A549 (cell line): ENCODE measurements around the gene SOD3. TPM values are rescaled to one million over a fixed set of nuclear protein-coding genes. Genes with fewer than 3 reads are reported as not detected.

Source experiments
- ATAC-seq, 2 experiments: fragments of 200-7000 bp in 1 of 2; fragments of >200 bp in 1 of 2; cut with Nextera tagmentation in 1 of 2; cut with Tn5 transposase in 1 of 2; 3 replicates each; pipeline versions ENCODE4 v1.8.0 to v1.9.1; 2018 to 2020; ENCODE audit warnings: mild to moderate bottlenecking in 1 of 2, moderate library complexity in 1 of 2
- CTCF ChIA-PET: fragments of 300-600 bp; sonication (Branson Sonifier 250); formaldehyde crosslinking; extraction: SDS; loops from one replicate; lab custom pipeline; 2021; ENCODE audit warnings: antibody characterized with exemption, inconsistent platforms; lab: Yijun Ruan, JAX
- POLR2A ChIA-PET: fragments of 350-600 bp; formaldehyde crosslinking; extraction: SDS; loops from one replicate; lab custom pipeline; 2021; ENCODE audit warnings: antibody characterized with exemption, inconsistent platforms; lab: Yijun Ruan, JAX
- DNase-seq, 2 experiments: peaks; one replicate each; pipeline versions ENCODE4 v3.0.0 to v3.0.0-alpha.2; 2011 to 2016; ENCODE audit warnings: low read depth in 1 of 2, low spot score in 1 of 2
- FAIRE-seq: peaks from 2 replicates; lab custom pipeline; 2011; peaks lifted over from hg19 to GRCh38; lab: Jason Lieb, UNC
- H3K27ac ChIP-seq, 2 experiments: fragments of >200 bp; sonication (Bioruptor Twin); formaldehyde crosslinking; 3 replicates each; pipeline ENCODE4 v1.5.1; 2016 to 2017
- H3K4me1 ChIP-seq: fragments of >200 bp; sonication (Bioruptor Twin); formaldehyde crosslinking; 3 replicates; pipeline ENCODE4 v1.6.1; 2016
- H3K4me2 ChIP-seq: fragments of >200 bp; sonication (Bioruptor Twin); formaldehyde crosslinking; 3 replicates; pipeline ENCODE4 v1.6.1; 2016
- H3K4me3 ChIP-seq: fragments of >200 bp; sonication (Bioruptor Twin); formaldehyde crosslinking; 3 replicates; pipeline ENCODE4 v1.5.1; 2016
- H3K9me3 ChIP-seq: fragments of >200 bp; sonication (Bioruptor Twin); formaldehyde crosslinking; 3 replicates; pipeline ENCODE4 v1.6.1; 2016
- CBX2 ChIP-seq: fragments of 200-600 bp; sonication (generic); IDR thresholded peaks from 2 replicates; pipeline ENCODE4 v1.6.1; 2016; ENCODE audit warnings: low read depth, mild to moderate bottlenecking, borderline replicate concordance
- EHMT2 ChIP-seq: fragments of 200-600 bp; sonication (generic); IDR thresholded peaks from 2 replicates; pipeline ENCODE4 v1.6.1; 2016; ENCODE audit warnings: antibody characterized with exemption, low read depth, mild to moderate bottlenecking, moderate library complexity
- EP300 ChIP-seq, 2 experiments: fragments of >200 bp; sonication (Bioruptor Twin); formaldehyde crosslinking; IDR thresholded peaks; 2 replicates in 1 of 2; 3 replicates in 1 of 2; pipeline ENCODE4 v1.6.1; 2016 to 2017
- ESRRA ChIP-seq: fragments of 150-350 bp; IDR thresholded peaks from 2 replicates; pipeline ENCODE4 v1.6.1; 2014; ENCODE audit warnings: mild to moderate bottlenecking, low read length, borderline replicate concordance
- FOSL2 ChIP-seq, 2 experiments: fragments of 450-650 bp in 1 of 2; fragments of >200 bp in 1 of 2; sonication (Bioruptor Twin) in 1 of 2; formaldehyde crosslinking; IDR thresholded peaks; 2 replicates each; pipeline versions ENCODE4 v1.5.0 to v1.6.1; 2016 to 2020; ENCODE audit warnings: mild to moderate bottlenecking in 1 of 2, moderate library complexity in 1 of 2
- FOXS1 ChIP-seq: fragments of 250-450 bp; sonication (Bioruptor Pico); IDR thresholded peaks from 2 replicates; pipeline ENCODE4 v1.5.0; 2020; ENCODE audit warnings: mild to moderate bottlenecking, moderate library complexity
- HOXA7 ChIP-seq: fragments of 250-450 bp; sonication (Bioruptor Pico); IDR thresholded peaks from 2 replicates; pipeline ENCODE4 v1.5.0; 2020; ENCODE audit warnings: mild to moderate bottlenecking, moderate library complexity
- JUN ChIP-seq, 2 experiments: fragments of >200 bp; sonication (Bioruptor Twin); formaldehyde crosslinking; IDR thresholded peaks; 2 replicates in 1 of 2; 3 replicates in 1 of 2; pipeline ENCODE4 v1.6.1; 2016 to 2017
- KDM5A ChIP-seq: fragments of 200-600 bp; sonication (generic); IDR thresholded peaks from 2 replicates; pipeline ENCODE4 v1.6.1; 2016; ENCODE audit warnings: antibody characterized with exemption, mild to moderate bottlenecking
- NPAS2 ChIP-seq: fragments of 250-450 bp; sonication (Bioruptor Pico); IDR thresholded peaks from 2 replicates; pipeline ENCODE4 v1.8.0; 2022; ENCODE audit warnings: mild to moderate bottlenecking, moderate library complexity, borderline replicate concordance
- RARB ChIP-seq: fragments of 250-450 bp; sonication (Bioruptor Pico); IDR thresholded peaks from 2 replicates; pipeline ENCODE4 v1.8.0; 2021; ENCODE audit warnings: mild to moderate bottlenecking, moderate library complexity
- RCOR1 ChIP-seq: fragments of 150-350 bp; IDR thresholded peaks from 2 replicates; pipeline ENCODE4 v1.6.1; 2014; ENCODE audit warnings: antibody characterized with exemption, low read length, low read depth
- RFX5 ChIP-seq: fragments of 450-650 bp; IDR thresholded peaks from 2 replicates; pipeline ENCODE4 v1.7.1; 2014; ENCODE audit warnings: antibody characterized with exemption, mild to moderate bottlenecking, moderate library complexity
- RNF2 ChIP-seq: fragments of 200-600 bp; sonication (generic); IDR thresholded peaks from 2 replicates; pipeline ENCODE4 v1.6.1; 2016; ENCODE audit warnings: low read depth, mild to moderate bottlenecking, antibody characterized with exemption, moderate library complexity, borderline replicate concordance
- SMC3 ChIP-seq: fragments of >200 bp; sonication (Bioruptor Twin); formaldehyde crosslinking; IDR thresholded peaks from 3 replicates; pipeline ENCODE4 v1.6.1; 2018; ENCODE audit warnings: inconsistent platforms
- TFCP2L1 ChIP-seq: fragments of 250-450 bp; sonication (Bioruptor Pico); IDR thresholded peaks from 2 replicates; pipeline ENCODE4 v1.5.0; 2021; ENCODE audit warnings: mild to moderate bottlenecking
- TP53 ChIP-seq: fragments of 250-450 bp; sonication (Bioruptor Pico); IDR thresholded peaks from 2 replicates; pipeline ENCODE4 v1.5.0; 2021; ENCODE audit warnings: mild to moderate bottlenecking, moderate library complexity
- ZNF302 ChIP-seq: fragments of 250-450 bp; sonication (Bioruptor Pico); IDR thresholded peaks from 2 replicates; pipeline ENCODE4 v1.9.0; 2021; ENCODE audit warnings: inconsistent platforms, mild to moderate bottlenecking, moderate library complexity
- ZSCAN20 ChIP-seq: fragments of 250-450 bp; sonication (Bioruptor Pico); IDR thresholded peaks from 2 replicates; pipeline ENCODE4 v1.8.0; 2022; ENCODE audit warnings: mild to moderate bottlenecking, moderate library complexity
- WGBS: methylation state at CpG from one replicate; pipeline ENCODE4 v1.1.6; 2017; ENCODE audit errors: missing lambda C conversion rate; 5-methylcytosine and 5-hydroxymethylcytosine counted together
- polyA plus RNA-seq, 4 experiments: library from polyadenylated mRNA; depleted of rRNA in 3 of 4; stranded (reverse); fragments of >200 nt; fragmentation: RNase III in 1 of 4; extraction: RNeasy Plus Mini Kit Qiagen cat#74134 plus additional on column Dnase treatment in 1 of 4; gene quantifications; 2 replicates in 3 of 4; 3 replicates in 1 of 4; pipeline ENCODE4 v1.2.3, GENCODE V29; 2011 to 2017
- TF ChIP-seq, protein P1 (sequence below): fragments of 200-600 bp; sonication (generic); IDR thresholded peaks from 2 replicates; pipeline ENCODE4 v1.6.1; 2016; ENCODE audit warnings: antibody characterized with exemption, mild to moderate bottlenecking, moderate library complexity
- TF ChIP-seq, protein P2 (sequence below): IDR thresholded peaks from 2 replicates; pipeline ENCODE4 v1.6.1; 2012

SOD3 gene
- polyA plus RNA-seq, 2 of the 4 experiments (the other 2 are of a cell fraction): not detected

DNA sequence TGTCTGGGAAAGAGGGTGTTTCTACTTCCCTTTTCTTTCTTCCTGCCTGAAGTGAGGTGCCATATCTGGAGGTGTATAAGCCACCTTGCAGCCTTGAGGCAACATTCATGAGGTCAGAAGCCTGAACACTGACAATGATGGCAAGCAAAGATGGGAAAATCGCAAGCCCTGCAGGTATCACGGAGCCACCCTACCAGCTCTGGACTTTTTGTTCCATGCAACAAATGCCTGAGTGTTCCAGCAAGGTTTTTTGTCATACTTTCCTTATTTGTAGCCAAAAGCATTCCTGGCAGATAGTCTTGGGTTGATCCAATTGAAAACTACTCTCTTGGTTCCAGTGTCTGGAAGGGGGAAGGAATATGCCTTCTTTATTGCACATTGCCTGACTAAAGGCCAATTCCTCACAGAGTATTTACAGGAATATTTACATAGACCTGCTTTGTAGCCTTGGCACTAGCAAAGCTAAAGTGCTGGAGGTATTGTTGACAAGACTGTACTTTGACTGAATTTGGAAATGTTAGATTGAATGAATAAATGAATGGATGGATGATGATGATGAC, 14.4 kb upstream of the SOD3 start (continued):
- TF ChIP-seq, protein P1, sequence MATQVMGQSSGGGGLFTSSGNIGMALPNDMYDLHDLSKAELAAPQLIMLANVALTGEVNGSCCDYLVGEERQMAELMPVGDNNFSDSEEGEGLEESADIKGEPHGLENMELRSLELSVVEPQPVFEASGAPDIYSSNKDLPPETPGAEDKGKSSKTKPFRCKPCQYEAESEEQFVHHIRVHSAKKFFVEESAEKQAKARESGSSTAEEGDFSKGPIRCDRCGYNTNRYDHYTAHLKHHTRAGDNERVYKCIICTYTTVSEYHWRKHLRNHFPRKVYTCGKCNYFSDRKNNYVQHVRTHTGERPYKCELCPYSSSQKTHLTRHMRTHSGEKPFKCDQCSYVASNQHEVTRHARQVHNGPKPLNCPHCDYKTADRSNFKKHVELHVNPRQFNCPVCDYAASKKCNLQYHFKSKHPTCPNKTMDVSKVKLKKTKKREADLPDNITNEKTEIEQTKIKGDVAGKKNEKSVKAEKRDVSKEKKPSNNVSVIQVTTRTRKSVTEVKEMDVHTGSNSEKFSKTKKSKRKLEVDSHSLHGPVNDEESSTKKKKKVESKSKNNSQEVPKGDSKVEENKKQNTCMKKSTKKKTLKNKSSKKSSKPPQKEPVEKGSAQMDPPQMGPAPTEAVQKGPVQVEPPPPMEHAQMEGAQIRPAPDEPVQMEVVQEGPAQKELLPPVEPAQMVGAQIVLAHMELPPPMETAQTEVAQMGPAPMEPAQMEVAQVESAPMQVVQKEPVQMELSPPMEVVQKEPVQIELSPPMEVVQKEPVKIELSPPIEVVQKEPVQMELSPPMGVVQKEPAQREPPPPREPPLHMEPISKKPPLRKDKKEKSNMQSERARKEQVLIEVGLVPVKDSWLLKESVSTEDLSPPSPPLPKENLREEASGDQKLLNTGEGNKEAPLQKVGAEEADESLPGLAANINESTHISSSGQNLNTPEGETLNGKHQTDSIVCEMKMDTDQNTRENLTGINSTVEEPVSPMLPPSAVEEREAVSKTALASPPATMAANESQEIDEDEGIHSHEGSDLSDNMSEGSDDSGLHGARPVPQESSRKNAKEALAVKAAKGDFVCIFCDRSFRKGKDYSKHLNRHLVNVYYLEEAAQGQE: no peak
- no peak for TF ChIP-seq JUN (IDR thresholded peaks at IDR 0.05)
- no peak for TF ChIP-seq SMC3

DNA sequence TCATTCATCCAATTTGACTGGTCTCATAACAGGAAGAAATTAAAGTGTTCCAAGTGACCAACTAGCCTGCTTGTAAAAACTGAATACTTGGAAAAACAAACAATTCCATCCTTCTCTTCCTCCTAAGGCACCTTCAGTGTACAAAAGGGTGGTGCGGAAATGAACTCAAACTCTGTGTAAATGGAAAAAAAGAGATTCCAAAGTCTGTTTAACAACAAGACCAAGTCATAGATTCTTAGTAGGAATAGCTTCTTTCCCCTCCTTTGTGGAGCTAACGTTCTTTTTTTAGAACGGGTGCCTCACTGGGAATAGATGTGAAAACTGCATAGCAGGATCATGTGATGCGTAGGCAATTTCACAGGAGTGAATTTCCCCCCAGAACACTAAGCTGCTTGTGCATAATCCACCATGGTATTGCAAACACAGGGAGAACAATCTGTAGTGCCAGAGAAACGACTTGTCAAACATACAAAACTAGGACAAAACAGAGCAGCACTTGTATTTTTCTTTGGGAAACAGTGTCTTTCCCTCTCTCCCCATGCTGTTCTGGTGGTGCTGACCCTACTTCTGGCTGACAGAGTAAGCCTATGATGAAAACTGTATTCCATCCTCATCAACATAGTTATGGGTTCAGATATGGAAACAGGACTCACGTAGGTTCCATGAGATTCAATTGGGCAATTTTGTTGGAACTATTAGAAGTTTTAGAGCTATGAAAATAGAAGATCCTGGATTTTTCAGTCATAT, 13.2 kb upstream of the SOD3 start:
- DNase-seq (no peak), FAIRE-seq (no peak), ATAC-seq (no peak)
- CTCF ChIA-PET: interaction anchor here (0.6 kb wide), 1 partner anchor 11 kb away, joined by 3 read pairs; no protein-coding TSS in a partner anchor
- no peak overlapping the region for H3K27ac ChIP-seq
- no peak overlapping the region for H3K4me3 ChIP-seq
- H3K4me2 ChIP-seq: no peak overlapping the region
- 46% methylated on average over 6 of the region's 6 CpGs for WGBS
- TF ChIP-seq NPAS2 (CRISPR knock-in tag) (no peak), RNF2 (no peak), EHMT2 (no peak), ZNF302 (no peak), EP300 (IDR thresholded peaks at IDR 0.05) (no peak), ESRRA (no peak), RFX5 (no peak), KDM5A (no peak), ZSCAN20 (CRISPR knock-in tag) (no peak), TFCP2L1 (CRISPR knock-in tag) (no peak), RARB (no peak), RCOR1 (no peak), CBX2 (no peak), FOXS1 (CRISPR knock-in tag) (no peak), HOXA7 (CRISPR knock-in tag) (no peak), FOSL2 (IDR thresholded peaks at IDR 0.05) (no peak), FOSL2 (CRISPR knock-in tag; IDR thresholded peaks at IDR 0.05) (no peak), TP53 (CRISPR knock-in tag) (no peak)
- TF ChIP-seq, protein P2, sequence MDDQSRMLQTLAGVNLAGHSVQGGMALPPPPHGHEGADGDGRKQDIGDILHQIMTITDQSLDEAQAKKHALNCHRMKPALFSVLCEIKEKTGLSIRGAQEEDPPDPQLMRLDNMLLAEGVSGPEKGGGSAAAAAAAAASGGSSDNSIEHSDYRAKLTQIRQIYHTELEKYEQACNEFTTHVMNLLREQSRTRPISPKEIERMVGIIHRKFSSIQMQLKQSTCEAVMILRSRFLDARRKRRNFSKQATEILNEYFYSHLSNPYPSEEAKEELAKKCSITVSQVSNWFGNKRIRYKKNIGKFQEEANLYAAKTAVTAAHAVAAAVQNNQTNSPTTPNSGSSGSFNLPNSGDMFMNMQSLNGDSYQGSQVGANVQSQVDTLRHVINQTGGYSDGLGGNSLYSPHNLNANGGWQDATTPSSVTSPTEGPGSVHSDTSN: no peak
- no peaks in the 10 kb centered on the region for H3K4me1 ChIP-seq
- POLR2A ChIA-PET: no interaction called here
- H3K9me3 ChIP-seq: peaks cover 3% of the 10 kb centered on the region; the same call in 1 of the 3 replicates
